Activated CD8-positive, alpha-beta T cell treated with anti-CD3 and anti-CD28 coated beads, Interleukin-2, amount 10 ng/mL, durations not matched to agents 7 days and 5 days (primary cell): ENCODE data around the gene KIF13A. TPM values are rescaled to one million over a fixed set of nuclear protein-coding genes. Genes with fewer than 3 reads are reported as not detected.

Source experiments
- ATAC-seq: fragments of 150-1000 bp; cut with Tn5 transposase; one replicate; pipeline ENCODE4 v1.10.0; 2021; ENCODE audit warnings: moderate library complexity
- CTCF ChIA-PET: fragments of 350-600 bp; sonication (Branson Sonifier 250); formaldehyde crosslinking; loops from one replicate; lab custom pipeline; 2021; ENCODE audit warnings: antibody characterized with exemption; lab: Charles Lee
- POLR2A ChIA-PET: fragments of 350-600 bp; sonication (Branson Sonifier 250); formaldehyde crosslinking; loops from one replicate; lab custom pipeline; 2021; ENCODE audit warnings: antibody characterized with exemption; lab: Charles Lee
- DNase-seq: peaks from one replicate; pipeline ENCODE4 v3.0.0-alpha.2; 2020
- H3K27ac Mint-ChIP-seq: one replicate; pipeline ENCODE4 v1.8.0; 2021; ENCODE audit warnings: mild to moderate bottlenecking, mixed read lengths
- H3K27me3 Mint-ChIP-seq: one replicate; pipeline ENCODE4 v1.8.0; 2021; ENCODE audit warnings: low read depth, mixed read lengths
- H3K36me3 Mint-ChIP-seq: one replicate; pipeline ENCODE4 v1.8.0; 2021; ENCODE audit warnings: low read depth, mixed read lengths
- H3K4me1 Mint-ChIP-seq: one replicate; pipeline ENCODE4 v1.8.0; 2021; ENCODE audit warnings: low read depth, mixed read lengths
- H3K4me3 Mint-ChIP-seq: one replicate; pipeline ENCODE4 v1.8.0; 2021; ENCODE audit warnings: mild to moderate bottlenecking, mixed read lengths
- H3K9me3 Mint-ChIP-seq: one replicate; pipeline ENCODE4 v1.8.0; 2022; ENCODE audit warnings: mixed read lengths; ENCODE audit not compliant: insufficient read depth
- total RNA-seq, 2 experiments: library from RNA; stranded (reverse); gene quantifications; one replicate each; pipeline ENCODE4 v1.2.3, GENCODE V29; 2021

Gene KIF13A
- total RNA-seq, 2 experiments from 2014 or later = not detected

DNA sequence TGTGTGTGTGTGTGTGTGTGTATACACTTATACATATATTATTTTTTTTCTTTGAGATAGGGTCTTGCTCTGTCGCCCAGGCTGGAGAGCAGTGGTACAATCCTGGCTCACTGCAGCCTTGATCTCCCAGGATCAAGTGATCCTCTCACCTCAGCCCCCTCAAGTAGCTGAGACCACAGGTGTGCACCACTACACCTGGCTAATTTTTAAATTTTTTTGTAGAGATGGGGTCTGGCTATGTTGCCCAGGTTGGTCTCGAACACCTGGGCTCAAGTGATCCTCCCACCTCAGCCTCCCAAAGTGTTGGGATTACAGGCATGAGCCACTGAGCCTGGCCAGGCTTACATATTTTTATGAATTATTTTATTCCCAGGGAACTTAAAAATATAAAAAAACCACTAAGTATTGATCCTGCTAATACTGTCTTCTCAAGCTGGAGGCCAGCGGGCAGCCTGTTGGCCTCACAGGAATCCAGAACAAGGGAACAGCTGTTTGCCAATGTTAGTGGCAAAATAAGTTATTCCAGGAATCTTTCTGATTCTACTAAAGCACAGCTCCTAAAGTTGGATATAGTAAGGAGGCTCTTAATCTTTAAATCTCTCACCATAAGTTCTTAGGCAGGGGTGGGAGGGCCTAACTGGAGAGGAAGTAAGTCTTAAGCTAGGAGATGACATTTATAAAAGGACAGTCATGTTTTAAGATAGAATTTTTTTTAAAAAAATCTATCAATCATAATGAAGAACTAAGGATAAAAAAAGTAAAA, 145.2 kb downstream of the KIF13A start:
- ChIA-PET POLR2A (no interaction called here), CTCF (no interaction called here)
- DNase-seq (no peak), ATAC-seq (no peak)
- H3K27me3 Mint-ChIP-seq = peaks cover 8% of the 10 kb centered on the region
- H3K4me1 Mint-ChIP-seq = no peaks in the 10 kb centered on the region
- H3K4me3 Mint-ChIP-seq = no peak overlapping the region
- no peaks in the 10 kb centered on the region for H3K36me3 Mint-ChIP-seq
- H3K27ac Mint-ChIP-seq = no peak overlapping the region
- H3K9me3 Mint-ChIP-seq = no peaks in the 10 kb centered on the region

DNA sequence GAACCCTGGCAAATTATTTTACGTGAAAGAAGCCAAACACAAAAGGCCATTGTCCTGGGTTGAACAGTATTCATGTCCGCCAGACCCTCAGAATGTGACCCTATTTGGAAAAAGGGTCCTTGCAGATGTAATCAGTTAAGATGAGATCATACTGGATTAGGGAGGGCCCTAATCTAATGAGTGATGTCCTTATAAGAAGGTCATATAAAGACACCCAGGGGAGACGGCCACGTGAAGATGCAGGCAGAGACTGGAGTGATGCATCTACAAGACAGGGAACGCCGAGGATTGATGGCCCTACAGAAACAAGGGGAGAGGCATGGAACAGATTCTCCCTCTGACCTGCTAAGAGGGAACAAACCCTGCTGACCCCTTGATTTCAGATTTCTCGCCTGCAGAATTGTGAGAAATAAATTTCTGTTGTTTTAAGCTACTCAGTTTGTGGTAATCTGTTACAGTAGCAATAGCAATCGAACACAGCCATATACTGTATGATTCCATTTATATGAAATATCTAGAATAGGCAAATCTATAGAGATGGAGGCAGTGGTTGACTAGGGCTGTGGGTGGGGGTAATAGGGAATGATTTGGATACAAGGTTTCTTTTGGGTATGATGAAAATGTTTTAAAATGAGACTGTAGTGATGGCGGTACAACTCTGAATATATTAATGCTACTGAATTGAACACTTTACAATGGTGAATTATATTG, 147.8 kb downstream of the KIF13A start:
- Mint-ChIP-seq H3K4me1 (no peaks in the 10 kb centered on the region), H3K4me3 (no peak overlapping the region), H3K9me3 (no peaks in the 10 kb centered on the region), H3K27me3 (peaks cover 5% of the 10 kb centered on the region), H3K36me3 (no peaks in the 10 kb centered on the region), H3K27ac (no peak overlapping the region)
- ATAC-seq = no peak
- ChIA-PET CTCF (no interaction called here), POLR2A (no interaction called here)
- no peak for DNase-seq

DNA sequence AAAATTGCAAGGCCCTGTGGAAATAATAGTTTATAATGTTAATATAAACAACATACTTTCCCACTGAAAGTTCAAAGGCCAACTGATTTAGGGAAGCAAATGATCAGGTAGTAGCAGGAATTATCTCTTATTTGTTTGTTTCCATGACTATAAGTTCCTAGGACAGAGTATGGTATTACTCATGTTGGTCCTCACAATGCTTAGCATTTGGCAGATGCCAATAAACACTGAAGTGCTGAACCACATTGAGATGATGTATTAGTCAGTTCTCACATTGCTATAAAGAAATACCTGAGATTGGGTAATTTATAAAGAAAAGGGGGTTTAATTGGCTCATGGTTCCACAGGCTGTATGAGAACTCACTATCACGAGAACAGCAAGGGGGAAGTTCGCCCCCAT, 151.1 kb downstream of the KIF13A start:
- no peak for ATAC-seq
- Mint-ChIP-seq H3K9me3 (no peaks in the 10 kb centered on the region), H3K27ac (no peak overlapping the region), H3K4me1 (no peaks in the 10 kb centered on the region), H3K36me3 (no peaks in the 10 kb centered on the region), H3K27me3 (peaks cover 4% of the 10 kb centered on the region), H3K4me3 (no peak overlapping the region)
- DNase-seq = no peak
- CTCF ChIA-PET = no interaction called here
- POLR2A ChIA-PET = interaction anchor here (0.6 kb wide), 1 partner anchor 252 kb away, joined by 3 read pairs; no protein-coding TSS in a partner anchor

DNA sequence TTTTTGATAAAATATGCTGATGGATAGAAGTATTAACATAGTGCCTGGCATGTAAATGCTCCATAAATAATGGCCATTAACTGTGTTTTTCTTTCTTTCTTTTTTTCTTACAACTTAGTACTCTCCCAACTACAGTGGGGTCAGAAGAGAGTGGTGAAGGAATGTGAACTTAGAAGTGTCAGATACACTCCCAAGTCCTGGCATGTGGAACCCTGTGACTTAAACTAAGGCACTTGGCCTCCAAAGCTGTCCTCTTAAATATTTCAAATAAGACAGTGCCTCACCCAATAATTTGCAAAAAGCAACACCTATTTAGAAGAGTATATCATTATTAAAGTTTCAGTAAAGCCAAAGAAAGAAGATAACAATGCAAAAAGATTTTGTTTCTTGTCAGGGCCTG, 151.7 kb downstream of the KIF13A start:
- Mint-ChIP-seq H3K36me3 (no peaks in the 10 kb centered on the region), H3K27me3 (peaks cover 6% of the 10 kb centered on the region), H3K4me1 (no peaks in the 10 kb centered on the region), H3K4me3 (no peak overlapping the region), H3K27ac (no peak overlapping the region), H3K9me3 (no peaks in the 10 kb centered on the region)
- ChIA-PET POLR2A (no interaction called here), CTCF (no interaction called here)
- no peak for DNase-seq
- ATAC-seq = no peak

DNA sequence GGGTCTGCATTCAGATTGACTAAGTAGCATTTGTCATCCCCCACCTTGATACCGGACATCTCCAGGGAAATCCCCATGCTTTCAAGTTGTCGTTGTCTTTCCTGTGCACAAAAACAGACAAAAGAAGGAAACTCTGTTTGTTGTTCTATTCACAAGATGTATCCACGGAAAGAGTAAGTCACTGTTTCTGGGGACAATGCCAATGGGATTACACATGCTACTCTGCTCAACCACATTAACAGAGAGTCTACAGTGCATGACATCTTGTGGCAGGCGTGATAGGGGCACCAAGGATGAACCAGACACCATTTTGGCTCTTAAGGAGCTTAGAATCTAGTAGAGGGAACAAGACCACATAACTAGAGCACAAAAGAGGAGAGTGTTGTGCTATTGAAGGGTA, 156.3 kb downstream of the KIF13A start:
- ATAC-seq (no peak), DNase-seq (no peak)
- H3K9me3 Mint-ChIP-seq = no peaks in the 10 kb centered on the region
- no peak overlapping the region for H3K4me3 Mint-ChIP-seq
- H3K36me3 Mint-ChIP-seq = no peaks in the 10 kb centered on the region
- no peak overlapping the region for H3K27ac Mint-ChIP-seq
- H3K27me3 Mint-ChIP-seq = peaks cover 5% of the 10 kb centered on the region
- no peaks in the 10 kb centered on the region for H3K4me1 Mint-ChIP-seq
- ChIA-PET CTCF (interaction anchor here (0.8 kb wide), 1 partner anchor 27 kb away, joined by 3 read pairs; no protein-coding TSS in a partner anchor), POLR2A (no interaction called here)

DNA sequence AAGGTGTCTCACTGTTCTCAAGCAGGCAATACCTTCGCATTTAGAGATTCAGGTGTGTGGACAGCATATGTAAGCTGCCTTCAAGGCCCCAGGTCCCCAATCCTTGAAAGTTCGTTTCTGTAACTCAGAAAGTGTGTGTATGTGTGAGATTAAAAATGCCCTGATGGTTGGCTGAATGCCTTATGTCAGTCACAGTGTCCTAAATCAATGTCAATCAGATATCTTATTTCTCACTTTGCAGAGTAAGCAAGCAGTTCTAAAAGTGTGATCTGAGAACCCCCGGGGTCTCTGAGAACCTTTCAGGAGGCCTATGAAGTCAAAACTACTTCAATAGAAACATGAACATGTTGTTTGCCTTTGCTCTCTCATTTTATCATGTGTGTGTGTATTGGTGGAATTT, 157.5 kb downstream of the KIF13A start:
- H3K4me1 Mint-ChIP-seq = no peaks in the 10 kb centered on the region
- CTCF ChIA-PET = no interaction called here
- no peak for ATAC-seq
- no peak overlapping the region for H3K4me3 Mint-ChIP-seq
- H3K27ac Mint-ChIP-seq = no peak overlapping the region
- H3K9me3 Mint-ChIP-seq = no peaks in the 10 kb centered on the region
- POLR2A ChIA-PET = no interaction called here
- H3K36me3 Mint-ChIP-seq = no peaks in the 10 kb centered on the region
- H3K27me3 Mint-ChIP-seq = peaks cover 5% of the 10 kb centered on the region
- DNase-seq = no peak

DNA sequence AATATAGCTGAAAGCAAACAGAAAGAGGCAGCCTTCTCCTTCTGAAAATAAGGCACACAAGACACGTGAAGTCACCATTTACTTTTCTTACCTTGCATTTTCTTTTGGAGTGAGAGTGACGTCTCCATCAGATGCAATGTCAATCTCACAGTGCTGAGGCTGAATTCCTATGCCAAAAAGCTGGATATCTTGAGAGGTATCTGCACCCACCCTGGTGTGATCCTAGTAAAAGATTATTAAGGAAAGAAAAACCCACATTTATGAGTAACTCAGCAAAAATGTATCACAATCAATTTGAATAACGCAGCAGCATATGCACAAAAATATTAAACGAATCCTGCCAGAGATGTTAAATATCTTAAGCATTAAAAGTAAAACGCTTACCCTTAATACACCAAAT, 159.3 kb downstream of the KIF13A start:
- H3K27me3 Mint-ChIP-seq = peaks cover 5% of the 10 kb centered on the region
- no peak overlapping the region for H3K27ac Mint-ChIP-seq
- H3K4me3 Mint-ChIP-seq = no peak overlapping the region
- ATAC-seq = no peak
- DNase-seq = no peak
- ChIA-PET POLR2A (no interaction called here), CTCF (no interaction called here)
- no peaks in the 10 kb centered on the region for H3K9me3 Mint-ChIP-seq
- no peaks in the 10 kb centered on the region for H3K36me3 Mint-ChIP-seq
- no peaks in the 10 kb centered on the region for H3K4me1 Mint-ChIP-seq

DNA sequence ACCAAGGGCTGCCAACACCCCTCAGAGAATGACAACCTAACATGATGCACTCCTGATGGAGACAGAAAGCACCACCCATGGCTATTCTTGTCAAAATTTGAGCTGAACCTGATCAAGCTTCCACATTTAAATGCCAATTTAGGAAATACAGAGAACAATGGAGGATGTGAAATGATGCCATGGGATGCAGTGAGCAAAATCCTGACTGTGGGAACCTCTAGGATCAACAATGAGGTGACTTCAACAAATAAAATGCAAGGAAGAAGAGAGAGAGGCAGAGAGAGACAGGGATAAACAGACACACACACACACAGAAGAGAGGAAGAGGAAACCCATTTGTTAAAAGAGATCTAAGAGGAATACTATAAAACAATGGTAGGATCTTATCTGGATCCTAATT, 161.1 kb downstream of the KIF13A start:
- POLR2A ChIA-PET = no interaction called here
- Mint-ChIP-seq H3K27me3 (peaks cover 4% of the 10 kb centered on the region), H3K4me3 (no peak overlapping the region), H3K9me3 (no peaks in the 10 kb centered on the region), H3K27ac (no peak overlapping the region), H3K4me1 (no peaks in the 10 kb centered on the region), H3K36me3 (no peaks in the 10 kb centered on the region)
- ATAC-seq = no peak
- no peak for DNase-seq
- CTCF ChIA-PET = no interaction called here

DNA sequence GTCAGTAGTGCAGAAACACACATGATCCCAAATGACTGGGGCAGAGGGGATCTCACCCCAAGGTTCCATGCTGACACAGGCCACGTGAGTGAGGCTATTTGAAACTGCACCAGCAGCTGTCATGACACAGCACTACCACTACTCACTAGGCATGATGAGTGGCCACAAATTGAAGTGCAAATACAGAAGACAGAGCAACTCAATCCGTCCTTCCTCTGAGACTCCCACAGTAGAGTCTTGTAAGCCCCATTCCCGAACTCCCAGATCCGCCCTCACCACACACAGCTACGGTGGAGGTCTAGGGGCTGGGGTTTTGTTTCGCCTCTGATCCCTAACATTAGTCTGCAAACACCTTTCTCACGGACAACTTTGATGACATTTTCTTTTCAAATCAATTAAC, 167.4 kb downstream of the KIF13A start:
- ChIA-PET CTCF (interaction anchor here (1.1 to 1.5 kb wide), 2 partner anchors 29 to 239 kb away, joined by 3 read pairs; no protein-coding TSS in a partner anchor), POLR2A (no interaction called here)
- no peaks in the 10 kb centered on the region for H3K9me3 Mint-ChIP-seq
- DNase-seq (no peak), ATAC-seq (no peak)
- no peak overlapping the region for H3K27ac Mint-ChIP-seq
- H3K27me3 Mint-ChIP-seq = peaks cover 6% of the 10 kb centered on the region
- no peaks in the 10 kb centered on the region for H3K4me1 Mint-ChIP-seq
- no peak overlapping the region for H3K4me3 Mint-ChIP-seq
- no peaks in the 10 kb centered on the region for H3K36me3 Mint-ChIP-seq

DNA sequence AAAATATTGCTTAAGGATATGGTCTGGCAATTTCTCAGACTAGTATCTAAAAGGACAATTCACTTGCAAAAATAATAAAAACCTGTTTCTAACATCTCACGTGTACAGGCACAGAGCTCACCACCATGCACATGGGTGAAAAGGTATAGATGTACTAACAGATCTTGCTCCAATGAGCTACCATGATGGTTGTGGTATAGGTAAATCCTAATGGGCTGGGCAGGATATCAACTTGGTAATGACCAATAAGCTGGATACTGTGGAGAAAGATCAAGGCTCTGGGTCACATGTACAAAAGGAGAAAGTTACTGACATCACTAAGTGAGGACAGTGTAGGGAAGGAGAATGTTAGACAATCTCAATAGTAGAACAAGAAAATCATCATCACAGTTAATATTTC, 169.7 kb downstream of the KIF13A start:
- no peak for ATAC-seq
- no peaks in the 10 kb centered on the region for H3K36me3 Mint-ChIP-seq

DNA sequence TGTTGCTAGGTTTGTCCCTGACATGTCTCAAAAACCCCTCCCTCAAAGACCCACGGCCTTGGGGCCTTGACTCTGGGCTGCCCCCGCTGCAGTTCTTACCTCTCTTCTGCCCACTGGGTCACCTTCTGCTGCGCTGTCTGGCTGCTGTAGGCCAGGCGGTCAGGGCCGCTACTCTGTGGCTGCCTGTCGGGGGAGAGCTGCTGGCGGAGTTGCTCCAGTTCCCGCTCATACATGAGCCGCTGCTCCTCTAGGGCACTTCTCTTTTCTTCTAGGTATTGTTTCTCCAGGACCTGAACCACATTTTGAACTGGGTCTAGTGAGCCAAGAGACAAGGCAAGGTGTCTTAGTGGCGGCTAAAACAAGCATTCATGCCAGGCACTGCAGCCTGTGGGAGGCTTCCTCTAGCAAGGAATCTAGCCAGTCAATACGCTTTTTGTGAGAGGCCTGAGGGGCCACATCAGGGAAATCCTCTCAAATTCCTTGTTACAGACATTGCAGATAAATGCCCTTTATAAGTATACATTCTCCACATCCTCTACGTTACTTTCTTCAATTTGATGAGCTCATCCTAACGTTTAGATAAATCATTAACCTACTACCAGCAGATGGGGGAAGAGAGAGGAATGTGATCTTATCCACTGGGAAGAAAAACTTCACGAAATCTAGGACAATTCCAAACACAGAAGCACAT, 170.4 kb downstream of the KIF13A start:
- Mint-ChIP-seq H3K9me3 (no peaks in the 10 kb centered on the region), H3K4me1 (no peaks in the 10 kb centered on the region), H3K27me3 (peaks cover 9% of the 10 kb centered on the region), H3K4me3 (no peak overlapping the region), H3K27ac (no peak overlapping the region), H3K36me3 (no peaks in the 10 kb centered on the region)
- no peak for ATAC-seq
- CTCF ChIA-PET = interaction anchor here (1.1 to 2.1 kb wide), 4 partner anchors 12 to 660 kb away, joined by 3 to 15 read pairs (median 3); no protein-coding TSS in a partner anchor
- DNase-seq = no peak
- POLR2A ChIA-PET = no interaction called here

More for the DNA sequence above, 169.7 kb downstream of the KIF13A start:
- POLR2A ChIA-PET = no interaction called here
- H3K9me3 Mint-ChIP-seq = no peaks in the 10 kb centered on the region
- H3K4me1 Mint-ChIP-seq = no peaks in the 10 kb centered on the region
- H3K27me3 Mint-ChIP-seq = peaks cover 6% of the 10 kb centered on the region
- H3K27ac Mint-ChIP-seq = no peak overlapping the region
- H3K4me3 Mint-ChIP-seq = no peak overlapping the region
- CTCF ChIA-PET = interaction anchor here (0.7 to 2.1 kb wide), 6 partner anchors 13 to 661 kb away, joined by 3 to 15 read pairs (median 3); no protein-coding TSS in a partner anchor
- DNase-seq = no peak
